ENCODE measurements around the gene TTC33.

DNA sequence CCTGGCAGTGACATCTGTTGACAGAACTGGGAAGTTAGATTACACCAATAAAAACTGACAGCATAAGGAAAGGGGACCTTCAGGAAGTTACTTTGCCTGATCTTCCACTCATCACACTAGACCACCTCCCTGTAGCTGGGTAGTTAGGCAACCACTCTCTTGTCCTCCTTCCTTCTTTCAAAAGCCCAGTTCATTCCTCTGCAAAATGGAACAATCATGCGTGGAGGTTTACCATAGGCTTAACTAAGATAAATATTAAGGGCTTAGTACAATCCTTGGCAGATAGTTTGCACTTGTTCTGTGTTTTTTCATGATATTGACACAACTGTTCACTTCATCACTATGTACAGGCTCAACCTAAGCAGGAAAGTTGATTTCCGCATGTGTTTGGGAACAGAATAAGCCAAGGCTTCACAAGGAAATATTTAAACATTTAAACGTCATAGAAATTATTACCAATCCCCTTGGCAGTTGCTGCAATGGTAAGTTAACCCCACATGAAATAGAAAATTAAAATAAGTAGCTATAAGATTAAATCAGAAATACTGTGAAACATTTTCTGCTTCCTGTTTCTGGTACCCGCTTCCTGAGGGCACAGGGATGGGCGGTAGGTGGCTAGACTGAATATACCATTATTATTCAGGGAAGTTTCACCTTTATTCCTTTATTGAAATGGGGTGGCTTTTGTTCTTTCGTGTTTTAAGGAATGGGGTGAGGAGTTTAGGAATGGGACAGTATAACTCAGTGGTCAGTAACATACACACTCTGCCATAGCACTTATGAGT is 86.0 kb downstream of the TTC33 start:
- TF ChIP-seq, protein P1, sequence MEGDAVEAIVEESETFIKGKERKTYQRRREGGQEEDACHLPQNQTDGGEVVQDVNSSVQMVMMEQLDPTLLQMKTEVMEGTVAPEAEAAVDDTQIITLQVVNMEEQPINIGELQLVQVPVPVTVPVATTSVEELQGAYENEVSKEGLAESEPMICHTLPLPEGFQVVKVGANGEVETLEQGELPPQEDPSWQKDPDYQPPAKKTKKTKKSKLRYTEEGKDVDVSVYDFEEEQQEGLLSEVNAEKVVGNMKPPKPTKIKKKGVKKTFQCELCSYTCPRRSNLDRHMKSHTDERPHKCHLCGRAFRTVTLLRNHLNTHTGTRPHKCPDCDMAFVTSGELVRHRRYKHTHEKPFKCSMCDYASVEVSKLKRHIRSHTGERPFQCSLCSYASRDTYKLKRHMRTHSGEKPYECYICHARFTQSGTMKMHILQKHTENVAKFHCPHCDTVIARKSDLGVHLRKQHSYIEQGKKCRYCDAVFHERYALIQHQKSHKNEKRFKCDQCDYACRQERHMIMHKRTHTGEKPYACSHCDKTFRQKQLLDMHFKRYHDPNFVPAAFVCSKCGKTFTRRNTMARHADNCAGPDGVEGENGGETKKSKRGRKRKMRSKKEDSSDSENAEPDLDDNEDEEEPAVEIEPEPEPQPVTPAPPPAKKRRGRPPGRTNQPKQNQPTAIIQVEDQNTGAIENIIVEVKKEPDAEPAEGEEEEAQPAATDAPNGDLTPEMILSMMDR (IDR thresholded peaks at IDR 0.05; ENCODE audit: poor library complexity, severe bottlenecking) = no peak
- no peak for TF ChIP-seq POLR2AphosphoS5 (IDR thresholded peaks at IDR 0.05)
- no peak for TF ChIP-seq EZH2 (IDR thresholded peaks at IDR 0.05; ENCODE audit: borderline replicate concordance, insufficient read depth, low read length, poor library complexity, severe bottlenecking)
- TF ChIP-seq TAF1 (IDR thresholded peaks at IDR 0.05; ENCODE audit: low read depth) = no peak
- no peak for TF ChIP-seq RAD21 (conservative IDR thresholded peaks at IDR 0.05)
- TF ChIP-seq EP300 (conservative IDR thresholded peaks at IDR 0.05; ENCODE audit: poor library complexity, severe bottlenecking) = no peak
- TF ChIP-seq SMC3 (conservative IDR thresholded peaks at IDR 0.05; ENCODE audit: poor library complexity) = no peak

All from neural cell (in vitro differentiated cells).